K562 (cell line): ENCODE measurements around the gene GTPBP1. TPM values are rescaled to one million over a fixed set of nuclear protein-coding genes. Genes with fewer than 3 reads are reported as not detected.

Source experiments
- ARNT ChIP-seq, 2 experiments: fragments of 450-650 bp; IDR thresholded peaks; 2 replicates each; pipeline ENCODE4 v1.6.1; 2016; ENCODE audit warnings: mild to moderate bottlenecking in 1 of 2
- BCOR ChIP-seq: fragments of 450-650 bp; IDR thresholded peaks from 2 replicates; pipeline ENCODE4 v1.6.1; 2016
- CC2D1A ChIP-seq: fragments of 450-650 bp; IDR thresholded peaks from 2 replicates; pipeline ENCODE4 v1.6.1; 2017; ENCODE audit warnings: mild to moderate bottlenecking
- ETV5 ChIP-seq: sonication (generic); formaldehyde crosslinking; IDR thresholded peaks from 2 replicates; pipeline ENCODE4 v1.4.0; 2020; ENCODE audit warnings: low read depth, mild to moderate bottlenecking, missing genetic modification reagents
- HNRNPH1 ChIP-seq: fragments of 200-400 bp; formaldehyde crosslinking; optimal IDR thresholded peaks from 2 replicates; pipeline ENCODE3; 2017; ENCODE audit warnings: low read depth, mild to moderate bottlenecking, low read length, moderate library complexity
- JUND ChIP-seq, 2 experiments: IDR thresholded peaks; 2 replicates in 1 of 2; 3 replicates in 1 of 2; pipeline ENCODE4 v1.6.1; 2011; ENCODE audit warnings: borderline replicate concordance in 2 of 2, low read depth in 2 of 2, low read length in 2 of 2, improper control_type of control experiment in 1 of 2, missing biosample characterization in 1 of 2, missing genetic modification characterization in 1 of 2, missing genetic modification reagents in 1 of 2
- KDM1A ChIP-seq, 2 experiments: fragments of 450-650 bp; IDR thresholded peaks; 2 replicates each; pipeline ENCODE4 v1.6.1; 2016; ENCODE audit warnings: mild to moderate bottlenecking in 2 of 2
- SMARCC2 ChIP-seq: fragments of 450-650 bp; IDR thresholded peaks from 2 replicates; pipeline ENCODE4 v1.6.1; 2017; ENCODE audit warnings: antibody characterized with exemption, moderate library complexity, mild to moderate bottlenecking, low read depth
- SREBF2 ChIP-seq: sonication (generic); formaldehyde crosslinking; IDR thresholded peaks from 2 replicates; pipeline ENCODE4 v1.4.0; 2020; ENCODE audit warnings: mild to moderate bottlenecking, missing genetic modification reagents
- U2AF2 ChIP-seq: fragments of 200-400 bp; formaldehyde crosslinking; optimal IDR thresholded peaks from 2 replicates; pipeline ENCODE3; 2017; ENCODE audit warnings: low read depth, mild to moderate bottlenecking, low read length
- ZNF445 ChIP-seq: fragments of 250-450 bp; sonication (Bioruptor Pico); IDR thresholded peaks from 2 replicates; pipeline ENCODE4 v1.4.0; 2020; ENCODE audit warnings: low read depth, mild to moderate bottlenecking, moderate library complexity
- polyA plus RNA-seq, 8 experiments: library from polyadenylated mRNA; depleted of rRNA in 4 of 8; stranded (reverse) in 5 of 8; unstranded in 3 of 8; fragments of >200 nt; fragmentation: Nextera tagmentation in 2 of 8; fragmentation: Illumina TruSeq in 1 of 8; extraction: Ambion mirVana in 2 of 8; extraction: Trizol in 1 of 8; gene quantifications; 2 replicates each; pipeline versions ENCODE4 v1.2.1 to v1.2.3, GENCODE V29; 2011 to 2014; ENCODE audit warnings: inconsistent platforms in 1 of 8, missing spikeins in 1 of 8
- total RNA-seq, 7 experiments: library from RNA; depleted of rRNA in 6 of 7; stranded (reverse); fragments of >200 nt in 6 of 7; fragmentation: Illumina TruSeq in 2 of 7; extraction: Trizol in 2 of 7; gene quantifications; 2 replicates each; pipeline versions ENCODE4 v1.2.1 to v1.2.3, GENCODE V29; 2011 to 2021; ENCODE audit warnings: low replicate concordance in 1 of 7
- TF ChIP-seq, protein P1 (sequence below): sonication (generic); formaldehyde crosslinking; IDR thresholded peaks from 2 replicates; pipeline ENCODE4 v1.8.1; 2023; ENCODE audit warnings: missing genetic modification reagents, mild to moderate bottlenecking, borderline replicate concordance
- TF ChIP-seq, protein P2 (sequence below), 2 experiments: fragments of 450-650 bp in 1 of 2; IDR thresholded peaks; 2 replicates each; pipeline ENCODE4 v1.6.1; 2011 to 2017; ENCODE audit warnings: low read depth in 2 of 2, antibody characterized with exemption in 1 of 2, borderline replicate concordance in 1 of 2, low read length in 1 of 2, mild to moderate bottlenecking in 1 of 2, mixed read lengths in 1 of 2; ENCODE audit not compliant: control insufficient read depth in 1 of 2
- TF ChIP-seq, protein P3 (sequence below): sonication (generic); formaldehyde crosslinking; IDR thresholded peaks from 2 replicates; pipeline ENCODE4 v1.8.0; 2022; ENCODE audit warnings: missing genetic modification reagents, mild to moderate bottlenecking, borderline replicate concordance
- TF ChIP-seq, protein P4 (sequence below): fragments of 250-450 bp; sonication (Bioruptor Pico); IDR thresholded peaks from 2 replicates; pipeline ENCODE4 v1.9.0; 2021; ENCODE audit warnings: mild to moderate bottlenecking, inconsistent platforms

The GTPBP1 gene
- total and polyA plus RNA-seq, 9 of the 15 experiments (the other 6 are each of a cell fraction or from before 2014, with no cell fraction given) = 0.83 to 53.2 (median 23.3) TPM

DNA sequence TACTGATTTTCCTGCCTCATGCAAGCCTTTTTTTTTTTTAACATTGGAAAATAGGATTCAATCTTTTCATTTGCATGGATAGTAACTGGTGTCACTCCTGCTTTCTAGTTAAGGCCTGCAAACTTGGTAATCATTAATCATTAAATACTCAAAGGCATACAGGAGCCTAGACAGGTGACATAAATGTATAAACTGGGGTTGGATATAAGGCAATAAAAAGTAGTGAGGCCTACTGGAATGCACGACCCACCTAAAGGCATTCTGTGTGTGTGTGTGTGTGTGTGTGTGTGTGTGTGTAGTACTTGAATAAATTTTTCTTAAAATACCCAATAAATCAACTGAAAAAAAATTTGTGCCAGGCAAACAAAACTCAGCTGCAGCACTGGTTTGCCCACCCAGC, 16.1 kb upstream of the GTPBP1 start (continued):
- TF ChIP-seq, protein P1, sequence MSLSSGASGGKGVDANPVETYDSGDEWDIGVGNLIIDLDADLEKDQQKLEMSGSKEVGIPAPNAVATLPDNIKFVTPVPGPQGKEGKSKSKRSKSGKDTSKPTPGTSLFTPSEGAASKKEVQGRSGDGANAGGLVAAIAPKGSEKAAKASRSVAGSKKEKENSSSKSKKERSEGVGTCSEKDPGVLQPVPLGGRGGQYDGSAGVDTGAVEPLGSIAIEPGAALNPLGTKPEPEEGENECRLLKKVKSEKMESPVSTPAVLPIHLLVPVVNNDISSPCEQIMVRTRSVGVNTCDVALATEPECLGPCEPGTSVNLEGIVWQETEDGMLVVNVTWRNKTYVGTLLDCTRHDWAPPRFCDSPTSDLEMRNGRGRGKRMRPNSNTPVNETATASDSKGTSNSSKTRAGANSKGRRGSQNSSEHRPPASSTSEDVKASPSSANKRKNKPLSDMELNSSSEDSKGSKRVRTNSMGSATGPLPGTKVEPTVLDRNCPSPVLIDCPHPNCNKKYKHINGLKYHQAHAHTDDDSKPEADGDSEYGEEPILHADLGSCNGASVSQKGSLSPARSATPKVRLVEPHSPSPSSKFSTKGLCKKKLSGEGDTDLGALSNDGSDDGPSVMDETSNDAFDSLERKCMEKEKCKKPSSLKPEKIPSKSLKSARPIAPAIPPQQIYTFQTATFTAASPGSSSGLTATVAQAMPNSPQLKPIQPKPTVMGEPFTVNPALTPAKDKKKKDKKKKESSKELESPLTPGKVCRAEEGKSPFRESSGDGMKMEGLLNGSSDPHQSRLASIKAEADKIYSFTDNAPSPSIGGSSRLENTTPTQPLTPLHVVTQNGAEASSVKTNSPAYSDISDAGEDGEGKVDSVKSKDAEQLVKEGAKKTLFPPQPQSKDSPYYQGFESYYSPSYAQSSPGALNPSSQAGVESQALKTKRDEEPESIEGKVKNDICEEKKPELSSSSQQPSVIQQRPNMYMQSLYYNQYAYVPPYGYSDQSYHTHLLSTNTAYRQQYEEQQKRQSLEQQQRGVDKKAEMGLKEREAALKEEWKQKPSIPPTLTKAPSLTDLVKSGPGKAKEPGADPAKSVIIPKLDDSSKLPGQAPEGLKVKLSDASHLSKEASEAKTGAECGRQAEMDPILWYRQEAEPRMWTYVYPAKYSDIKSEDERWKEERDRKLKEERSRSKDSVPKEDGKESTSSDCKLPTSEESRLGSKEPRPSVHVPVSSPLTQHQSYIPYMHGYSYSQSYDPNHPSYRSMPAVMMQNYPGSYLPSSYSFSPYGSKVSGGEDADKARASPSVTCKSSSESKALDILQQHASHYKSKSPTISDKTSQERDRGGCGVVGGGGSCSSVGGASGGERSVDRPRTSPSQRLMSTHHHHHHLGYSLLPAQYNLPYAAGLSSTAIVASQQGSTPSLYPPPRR = no peak
- TF ChIP-seq, protein P2, sequence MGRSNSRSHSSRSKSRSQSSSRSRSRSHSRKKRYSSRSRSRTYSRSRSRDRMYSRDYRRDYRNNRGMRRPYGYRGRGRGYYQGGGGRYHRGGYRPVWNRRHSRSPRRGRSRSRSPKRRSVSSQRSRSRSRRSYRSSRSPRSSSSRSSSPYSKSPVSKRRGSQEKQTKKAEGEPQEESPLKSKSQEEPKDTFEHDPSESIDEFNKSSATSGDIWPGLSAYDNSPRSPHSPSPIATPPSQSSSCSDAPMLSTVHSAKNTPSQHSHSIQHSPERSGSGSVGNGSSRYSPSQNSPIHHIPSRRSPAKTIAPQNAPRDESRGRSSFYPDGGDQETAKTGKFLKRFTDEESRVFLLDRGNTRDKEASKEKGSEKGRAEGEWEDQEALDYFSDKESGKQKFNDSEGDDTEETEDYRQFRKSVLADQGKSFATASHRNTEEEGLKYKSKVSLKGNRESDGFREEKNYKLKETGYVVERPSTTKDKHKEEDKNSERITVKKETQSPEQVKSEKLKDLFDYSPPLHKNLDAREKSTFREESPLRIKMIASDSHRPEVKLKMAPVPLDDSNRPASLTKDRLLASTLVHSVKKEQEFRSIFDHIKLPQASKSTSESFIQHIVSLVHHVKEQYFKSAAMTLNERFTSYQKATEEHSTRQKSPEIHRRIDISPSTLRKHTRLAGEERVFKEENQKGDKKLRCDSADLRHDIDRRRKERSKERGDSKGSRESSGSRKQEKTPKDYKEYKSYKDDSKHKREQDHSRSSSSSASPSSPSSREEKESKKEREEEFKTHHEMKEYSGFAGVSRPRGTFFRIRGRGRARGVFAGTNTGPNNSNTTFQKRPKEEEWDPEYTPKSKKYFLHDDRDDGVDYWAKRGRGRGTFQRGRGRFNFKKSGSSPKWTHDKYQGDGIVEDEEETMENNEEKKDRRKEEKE (IDR thresholded peaks at IDR 0.05; ENCODE audit: borderline replicate concordance in 1 of 2, control insufficient read depth in 1 of 2, low read depth in 2 of 2, low read length in 1 of 2) = no peak
- TF ChIP-seq U2AF2 (no peak), ETV5 (no peak), HNRNPH1 (no peak), BCOR (no peak), CC2D1A (no peak), ARNT (IDR thresholded peaks at IDR 0.05) (no peak), SREBF2 (CRISPR knock-in tag) (no peak), KDM1A (IDR thresholded peaks at IDR 0.05) (no peak), JUND (IDR thresholded peaks at IDR 0.05; ENCODE audit: borderline replicate concordance, low read depth, low read length) (no peak), JUND (tag; IDR thresholded peaks at IDR 0.05; ENCODE audit: borderline replicate concordance, low read depth, low read length) (no peak), SMARCC2 (no peak), ZNF445 (no peak)
- TF ChIP-seq, protein P3, sequence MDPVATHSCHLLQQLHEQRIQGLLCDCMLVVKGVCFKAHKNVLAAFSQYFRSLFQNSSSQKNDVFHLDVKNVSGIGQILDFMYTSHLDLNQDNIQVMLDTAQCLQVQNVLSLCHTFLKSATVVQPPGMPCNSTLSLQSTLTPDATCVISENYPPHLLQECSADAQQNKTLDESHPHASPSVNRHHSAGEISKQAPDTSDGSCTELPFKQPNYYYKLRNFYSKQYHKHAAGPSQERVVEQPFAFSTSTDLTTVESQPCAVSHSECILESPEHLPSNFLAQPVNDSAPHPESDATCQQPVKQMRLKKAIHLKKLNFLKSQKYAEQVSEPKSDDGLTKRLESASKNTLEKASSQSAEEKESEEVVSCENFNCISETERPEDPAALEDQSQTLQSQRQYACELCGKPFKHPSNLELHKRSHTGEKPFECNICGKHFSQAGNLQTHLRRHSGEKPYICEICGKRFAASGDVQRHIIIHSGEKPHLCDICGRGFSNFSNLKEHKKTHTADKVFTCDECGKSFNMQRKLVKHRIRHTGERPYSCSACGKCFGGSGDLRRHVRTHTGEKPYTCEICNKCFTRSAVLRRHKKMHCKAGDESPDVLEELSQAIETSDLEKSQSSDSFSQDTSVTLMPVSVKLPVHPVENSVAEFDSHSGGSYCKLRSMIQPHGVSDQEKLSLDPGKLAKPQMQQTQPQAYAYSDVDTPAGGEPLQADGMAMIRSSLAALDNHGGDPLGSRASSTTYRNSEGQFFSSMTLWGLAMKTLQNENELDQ (CRISPR knock-in tag) = no peak
- TF ChIP-seq, protein P4, sequence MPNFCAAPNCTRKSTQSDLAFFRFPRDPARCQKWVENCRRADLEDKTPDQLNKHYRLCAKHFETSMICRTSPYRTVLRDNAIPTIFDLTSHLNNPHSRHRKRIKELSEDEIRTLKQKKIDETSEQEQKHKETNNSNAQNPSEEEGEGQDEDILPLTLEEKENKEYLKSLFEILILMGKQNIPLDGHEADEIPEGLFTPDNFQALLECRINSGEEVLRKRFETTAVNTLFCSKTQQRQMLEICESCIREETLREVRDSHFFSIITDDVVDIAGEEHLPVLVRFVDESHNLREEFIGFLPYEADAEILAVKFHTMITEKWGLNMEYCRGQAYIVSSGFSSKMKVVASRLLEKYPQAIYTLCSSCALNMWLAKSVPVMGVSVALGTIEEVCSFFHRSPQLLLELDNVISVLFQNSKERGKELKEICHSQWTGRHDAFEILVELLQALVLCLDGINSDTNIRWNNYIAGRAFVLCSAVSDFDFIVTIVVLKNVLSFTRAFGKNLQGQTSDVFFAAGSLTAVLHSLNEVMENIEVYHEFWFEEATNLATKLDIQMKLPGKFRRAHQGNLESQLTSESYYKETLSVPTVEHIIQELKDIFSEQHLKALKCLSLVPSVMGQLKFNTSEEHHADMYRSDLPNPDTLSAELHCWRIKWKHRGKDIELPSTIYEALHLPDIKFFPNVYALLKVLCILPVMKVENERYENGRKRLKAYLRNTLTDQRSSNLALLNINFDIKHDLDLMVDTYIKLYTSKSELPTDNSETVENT = no peak
